ENCODE results near the gene PZP. TPM values are rescaled to one million over a fixed set of nuclear protein-coding genes. Genes with fewer than 3 reads are reported as not detected.

The PZP gene
- total RNA-seq, 1 experiment from 2014 or later = not detected

DNA sequence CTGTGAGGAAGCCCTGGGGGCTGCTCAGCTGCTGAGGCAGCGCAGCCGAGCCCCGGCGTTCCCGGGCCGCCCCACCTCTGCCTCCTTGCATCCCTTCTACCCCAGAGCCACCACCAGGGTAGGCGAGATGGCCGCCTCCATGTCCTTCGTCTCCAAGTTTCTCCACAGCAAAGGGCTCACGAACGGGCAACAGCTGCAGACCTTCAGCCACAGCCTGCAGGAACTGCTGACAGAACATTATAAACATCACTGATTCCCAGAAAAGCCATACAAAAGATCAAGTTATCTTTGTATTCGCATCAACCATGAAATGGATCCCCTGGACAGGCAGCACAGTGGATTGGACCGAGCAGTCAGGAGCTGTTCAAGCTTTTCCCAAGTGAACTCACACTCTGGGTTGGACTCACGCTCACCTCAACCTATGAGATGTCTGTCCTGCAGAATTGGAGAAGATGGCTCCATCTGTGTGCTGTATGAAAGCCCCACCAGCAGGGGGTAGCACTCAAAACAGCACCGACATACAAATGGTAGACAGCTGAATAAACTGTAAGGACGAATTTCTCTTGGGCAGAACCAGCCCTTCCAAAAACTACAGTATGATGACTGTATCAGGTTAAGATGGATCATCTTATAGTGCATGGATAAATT lies 73.1 kb downstream of the PZP start:
- BruUV-seq (replicated peaks) = no TSS peak
- no peaks in the 10 kb centered on the region for H3F3A ChIP-seq (ENCODE audit: insufficient read depth, low read depth)
- H3K4me3 ChIP-seq = no peak overlapping the region
- peak in 1 of 2 experiments; percentile 13 for DNase-seq
- no peaks in the 10 kb centered on the region for H3K36me3 ChIP-seq (ENCODE audit: low read depth)
- no peaks in the 10 kb centered on the region; the same call in 1 of the 2 replicates for H3K9me2 ChIP-seq (ENCODE audit: insufficient read depth)
- H4K20me1 ChIP-seq (ENCODE audit: insufficient read depth) = no peaks in the 10 kb centered on the region
- ChIA-PET POLR2A (ENCODE audit: unreplicated experiment) (no interaction called here), CTCF (no interaction called here)
- H3K79me2 ChIP-seq (ENCODE audit: low read depth) = no peaks in the 10 kb centered on the region
- H2AFZ ChIP-seq = no peak overlapping the region; the same call in 1 of the 2 replicates
- intact Hi-C loops (cut with micrococcal nuclease; ENCODE audit: unreplicated experiment) = no loop called here
- no peak overlapping the region for H3K4me2 ChIP-seq
- no peak overlapping the region for H3K27ac ChIP-seq
- TF ChIP-seq, protein P1, sequence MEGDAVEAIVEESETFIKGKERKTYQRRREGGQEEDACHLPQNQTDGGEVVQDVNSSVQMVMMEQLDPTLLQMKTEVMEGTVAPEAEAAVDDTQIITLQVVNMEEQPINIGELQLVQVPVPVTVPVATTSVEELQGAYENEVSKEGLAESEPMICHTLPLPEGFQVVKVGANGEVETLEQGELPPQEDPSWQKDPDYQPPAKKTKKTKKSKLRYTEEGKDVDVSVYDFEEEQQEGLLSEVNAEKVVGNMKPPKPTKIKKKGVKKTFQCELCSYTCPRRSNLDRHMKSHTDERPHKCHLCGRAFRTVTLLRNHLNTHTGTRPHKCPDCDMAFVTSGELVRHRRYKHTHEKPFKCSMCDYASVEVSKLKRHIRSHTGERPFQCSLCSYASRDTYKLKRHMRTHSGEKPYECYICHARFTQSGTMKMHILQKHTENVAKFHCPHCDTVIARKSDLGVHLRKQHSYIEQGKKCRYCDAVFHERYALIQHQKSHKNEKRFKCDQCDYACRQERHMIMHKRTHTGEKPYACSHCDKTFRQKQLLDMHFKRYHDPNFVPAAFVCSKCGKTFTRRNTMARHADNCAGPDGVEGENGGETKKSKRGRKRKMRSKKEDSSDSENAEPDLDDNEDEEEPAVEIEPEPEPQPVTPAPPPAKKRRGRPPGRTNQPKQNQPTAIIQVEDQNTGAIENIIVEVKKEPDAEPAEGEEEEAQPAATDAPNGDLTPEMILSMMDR (conservative IDR thresholded peaks at IDR 0.05) = peak; percentile 56
- TF ChIP-seq EZH2 (IDR thresholded peaks at IDR 0.05; ENCODE audit: low read depth) = no peak
- H3K4me1 ChIP-seq (replicated peaks; ENCODE audit: insufficient read depth) = no peaks in the 10 kb centered on the region
- H3K9me3 ChIP-seq (ENCODE audit: insufficient read depth, low read depth) = no peaks in the 10 kb centered on the region
- H3K27me3 ChIP-seq (ENCODE audit: insufficient read depth, low read depth) = peaks cover 4% of the 10 kb centered on the region; the same call in 1 of the 2 replicates

DNA sequence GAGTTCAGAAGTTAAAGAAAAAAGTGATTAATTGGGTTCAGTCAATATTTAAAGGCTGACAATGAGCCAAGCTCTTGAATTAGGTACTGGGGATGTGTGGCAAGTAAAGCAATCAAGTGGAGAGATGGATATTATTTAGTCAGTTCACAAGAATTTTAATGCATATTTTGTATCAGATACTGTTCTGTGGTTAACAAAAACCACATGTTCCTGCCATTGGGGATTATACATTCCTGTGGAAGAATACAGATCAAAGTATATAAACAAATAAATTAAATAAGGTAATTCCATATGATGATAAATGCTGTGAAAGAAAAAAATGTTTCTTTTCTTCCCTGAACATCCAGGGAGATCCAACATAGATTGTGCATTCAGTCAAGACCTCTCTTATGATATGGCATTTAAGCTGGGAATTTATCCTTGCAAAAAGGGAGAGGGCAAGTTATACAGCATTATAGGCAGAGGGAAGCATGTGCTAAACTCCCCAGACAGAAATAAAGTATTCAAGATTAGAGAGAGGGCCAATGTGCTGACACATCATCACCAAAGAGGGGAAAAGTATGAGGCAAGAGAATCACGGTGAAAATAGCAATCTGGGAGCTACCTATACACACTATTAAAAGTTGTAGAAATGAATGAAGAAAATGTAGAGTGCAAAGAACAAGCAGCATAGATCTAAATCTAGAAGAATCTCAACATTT lies 74.8 kb downstream of the PZP start:
- Histone ChIP-seq H3K4me3 (no peak overlapping the region), H2AFZ (no peak overlapping the region), H3K4me2 (no peak overlapping the region), H3K27ac (no peak overlapping the region), H3F3A (ENCODE audit: insufficient read depth, low read depth) (no peaks in the 10 kb centered on the region), H3K4me1 (replicated peaks; ENCODE audit: insufficient read depth) (no peaks in the 10 kb centered on the region), H3K9me2 (ENCODE audit: insufficient read depth) (no peaks in the 10 kb centered on the region; the same call in 1 of the 2 replicates), H3K27me3 (ENCODE audit: insufficient read depth, low read depth) (peaks cover 4% of the 10 kb centered on the region; the same call in 1 of the 2 replicates), H4K20me1 (ENCODE audit: insufficient read depth) (no peaks in the 10 kb centered on the region), H3K9me3 (ENCODE audit: insufficient read depth, low read depth) (no peaks in the 10 kb centered on the region), H3K36me3 (ENCODE audit: low read depth) (no peaks in the 10 kb centered on the region), H3K79me2 (ENCODE audit: low read depth) (no peaks in the 10 kb centered on the region)
- ChIA-PET CTCF (no interaction called here), POLR2A (ENCODE audit: unreplicated experiment) (no interaction called here)
- TF ChIP-seq EZH2 (IDR thresholded peaks at IDR 0.05; ENCODE audit: low read depth) = no peak
- TF ChIP-seq, protein P1 (conservative IDR thresholded peaks at IDR 0.05) = no peak
- intact Hi-C loops (cut with micrococcal nuclease; ENCODE audit: unreplicated experiment) = no loop called here
- no TSS peak for BruUV-seq (replicated peaks)
- DNase-seq = no peak

DNA sequence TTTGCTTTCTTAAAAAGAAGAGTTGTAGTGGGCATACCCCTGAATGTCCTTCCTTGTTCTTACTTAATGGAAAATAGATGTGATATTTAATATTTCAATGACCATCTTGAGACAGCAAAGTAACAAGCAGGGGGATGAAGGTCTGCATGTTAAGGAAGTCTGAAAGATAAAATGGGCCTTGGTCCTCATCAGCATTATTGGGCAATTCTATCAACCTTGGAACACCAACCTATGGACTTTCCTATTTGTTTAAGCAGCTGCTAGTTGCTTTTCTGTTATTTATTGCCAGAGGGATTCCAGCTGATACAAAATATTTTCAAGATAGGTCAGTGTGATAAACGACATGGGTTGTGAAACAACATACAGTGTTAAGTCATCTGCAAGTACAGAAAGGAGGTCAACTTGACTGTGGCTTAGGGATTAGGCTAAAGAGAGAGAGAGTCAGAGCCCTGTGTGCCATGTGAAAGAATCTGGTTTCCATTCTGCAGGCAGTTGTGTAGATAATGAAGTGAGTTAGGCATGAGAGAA lies 76.1 kb downstream of the PZP start:
- no peaks in the 10 kb centered on the region for H3K9me3 ChIP-seq (ENCODE audit: insufficient read depth, low read depth)
- TF ChIP-seq, protein P1 (conservative IDR thresholded peaks at IDR 0.05) = no peak
- TF ChIP-seq EZH2 (IDR thresholded peaks at IDR 0.05; ENCODE audit: low read depth) = no peak
- intact Hi-C loops (cut with micrococcal nuclease; ENCODE audit: unreplicated experiment) = no loop called here
- no peaks in the 10 kb centered on the region for H3K36me3 ChIP-seq (ENCODE audit: low read depth)
- no peak overlapping the region for H3K4me2 ChIP-seq
- H3K4me1 ChIP-seq (replicated peaks; ENCODE audit: insufficient read depth) = no peaks in the 10 kb centered on the region
- H3K27ac ChIP-seq = no peak overlapping the region
- H4K20me1 ChIP-seq (ENCODE audit: insufficient read depth) = no peaks in the 10 kb centered on the region
- DNase-seq = no peak
- no peak overlapping the region for H2AFZ ChIP-seq
- no TSS peak for BruUV-seq (replicated peaks)
- no peaks in the 10 kb centered on the region for H3K79me2 ChIP-seq (ENCODE audit: low read depth)
- H3F3A ChIP-seq (ENCODE audit: insufficient read depth, low read depth) = no peaks in the 10 kb centered on the region
- CTCF ChIA-PET = no interaction called here
- no peak overlapping the region for H3K4me3 ChIP-seq
- POLR2A ChIA-PET (ENCODE audit: unreplicated experiment) = no interaction called here
- H3K27me3 ChIP-seq (ENCODE audit: insufficient read depth, low read depth) = peaks cover 12% of the 10 kb centered on the region
- H3K9me2 ChIP-seq (ENCODE audit: insufficient read depth) = no peaks in the 10 kb centered on the region; the same call in 1 of the 2 replicates

Measured in PC-9 (cell line).